Measurements from ENCODE around the gene TSC22D4.

TSC22D4 gene

DNA sequence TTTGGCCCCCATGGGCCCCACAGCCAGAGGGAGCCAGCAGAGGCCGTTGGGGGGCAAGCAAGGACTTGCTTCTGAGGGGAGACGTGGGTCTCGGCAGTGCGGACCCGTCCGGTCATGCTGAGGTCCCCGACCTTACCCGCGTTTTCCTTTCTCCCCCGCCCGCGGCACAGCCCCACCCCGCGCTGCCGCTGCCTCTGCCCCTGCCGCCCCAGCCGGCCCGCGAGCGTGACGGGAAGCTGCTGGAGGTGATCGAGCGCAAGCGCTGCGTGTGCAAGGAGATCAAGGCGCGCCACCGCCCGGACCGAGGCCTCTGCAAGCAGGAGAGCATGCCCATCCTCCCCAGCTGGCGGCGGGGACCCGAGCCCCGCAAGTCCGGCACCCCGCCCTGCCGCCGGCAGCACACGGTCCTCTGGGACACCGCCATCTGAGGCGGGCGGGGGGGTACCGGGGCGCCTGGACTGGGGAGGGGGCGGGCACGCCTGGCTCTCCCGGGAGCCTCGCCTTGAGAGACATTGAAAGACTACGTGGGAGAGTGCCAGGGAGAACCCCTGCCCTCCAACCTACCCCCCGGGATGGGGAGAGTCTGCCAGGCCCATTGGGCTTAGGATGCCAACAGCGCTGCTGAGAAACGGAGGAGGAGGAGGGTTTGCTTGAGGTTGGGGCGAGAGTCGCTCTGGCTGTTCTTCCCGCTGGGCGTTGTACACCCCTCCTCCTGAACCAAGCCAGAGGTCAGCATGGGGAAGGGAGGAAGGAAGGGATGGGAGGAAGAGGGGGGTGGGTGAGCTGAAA, 14.7 kb upstream of the TSC22D4 start:
- DNase-seq: peak in 38 of 51 donors; percentile 13 to 82 (median 58)

DNA sequence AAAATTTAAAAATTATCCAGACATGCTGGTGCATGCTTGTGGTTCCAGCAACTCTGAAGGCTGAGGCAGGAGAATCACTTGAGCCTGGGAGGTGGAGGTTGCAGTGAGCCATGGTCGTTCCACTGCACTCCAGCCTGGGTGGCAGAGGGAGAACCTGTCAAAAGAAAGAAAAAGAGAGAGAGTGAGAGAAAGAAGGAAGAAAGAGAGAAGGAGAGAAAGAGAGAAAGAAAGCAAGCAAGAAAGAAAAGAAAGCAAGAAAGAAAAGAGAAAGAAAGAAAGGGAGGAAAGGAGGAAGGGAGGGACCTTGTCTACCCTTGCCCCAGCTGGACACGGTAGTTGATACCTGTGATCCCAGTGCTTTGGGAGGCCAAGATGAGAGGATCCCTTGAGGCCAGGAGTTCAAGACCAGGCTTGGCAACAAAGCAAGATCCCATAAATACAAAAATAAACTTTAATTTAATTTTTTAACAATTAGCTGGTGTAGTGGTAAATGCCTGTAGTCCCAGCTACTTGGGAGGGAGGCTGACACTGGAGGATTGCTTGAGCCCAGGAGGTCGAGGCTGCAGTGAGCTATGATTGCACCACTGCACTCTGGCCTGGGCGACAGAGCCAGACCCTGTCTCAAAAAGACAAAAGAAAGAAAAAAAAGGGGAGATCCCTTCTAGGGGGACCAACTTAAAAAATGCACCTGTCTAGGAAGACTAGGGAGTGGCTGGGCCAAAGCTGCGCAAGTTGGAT, 13.9 kb upstream of the TSC22D4 start:
- no peak for DNase-seq

DNA sequence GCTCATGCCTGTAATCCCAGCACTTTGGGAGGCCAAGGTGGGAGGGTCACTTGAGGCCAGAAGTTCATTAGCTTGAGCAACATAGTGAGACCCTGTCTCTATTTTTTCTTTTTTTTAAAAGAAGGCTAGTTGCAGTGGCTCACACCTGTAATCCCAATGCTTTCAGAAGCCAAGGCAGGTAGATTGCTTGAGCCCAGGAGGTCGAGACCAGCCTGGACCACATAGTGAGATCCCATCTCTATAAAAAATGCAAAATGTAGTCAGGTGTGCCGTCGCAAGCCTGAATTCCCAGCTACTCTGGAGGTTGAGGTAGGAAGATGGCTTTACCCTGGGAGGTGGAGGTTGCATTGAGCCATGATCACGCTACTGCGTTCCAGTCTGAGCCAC, 12.2 kb upstream of the TSC22D4 start:
- no peak for DNase-seq

DNA sequence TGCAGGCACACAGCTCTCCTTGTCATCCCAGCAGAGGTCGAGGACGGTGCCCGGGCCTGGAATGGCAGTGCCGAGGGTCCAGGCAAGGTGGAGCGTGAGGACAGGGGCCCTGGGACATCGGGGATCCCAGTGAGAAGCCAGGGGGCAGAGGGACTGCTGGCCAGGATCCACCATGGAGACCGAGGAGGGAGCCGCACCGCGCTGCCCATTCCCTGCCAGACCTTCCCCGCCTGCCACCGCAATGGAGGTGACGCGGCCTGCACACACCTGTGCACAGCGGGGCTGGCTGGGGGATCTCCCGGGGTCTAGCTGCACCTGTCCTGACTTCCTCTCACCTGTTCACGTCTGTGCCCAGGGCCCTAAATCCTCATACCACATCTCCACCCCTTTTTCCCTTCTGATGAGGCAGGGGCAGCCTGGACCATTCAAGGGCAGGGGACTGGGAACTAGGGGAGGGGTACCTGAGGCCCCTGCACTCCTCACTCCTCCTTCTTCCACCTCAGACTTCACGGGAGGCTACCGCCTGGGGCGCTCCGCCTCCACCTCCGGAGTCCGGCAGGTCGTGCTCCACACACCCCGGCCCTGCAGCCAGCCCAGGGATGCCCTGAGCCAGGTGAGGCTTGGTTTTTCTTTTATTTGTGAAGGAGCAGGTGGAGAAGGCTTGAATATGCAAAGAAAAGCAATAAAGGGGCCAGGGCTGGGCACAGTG, 11.6 kb upstream of the TSC22D4 start:
- DNase-seq: no peak

DNA sequence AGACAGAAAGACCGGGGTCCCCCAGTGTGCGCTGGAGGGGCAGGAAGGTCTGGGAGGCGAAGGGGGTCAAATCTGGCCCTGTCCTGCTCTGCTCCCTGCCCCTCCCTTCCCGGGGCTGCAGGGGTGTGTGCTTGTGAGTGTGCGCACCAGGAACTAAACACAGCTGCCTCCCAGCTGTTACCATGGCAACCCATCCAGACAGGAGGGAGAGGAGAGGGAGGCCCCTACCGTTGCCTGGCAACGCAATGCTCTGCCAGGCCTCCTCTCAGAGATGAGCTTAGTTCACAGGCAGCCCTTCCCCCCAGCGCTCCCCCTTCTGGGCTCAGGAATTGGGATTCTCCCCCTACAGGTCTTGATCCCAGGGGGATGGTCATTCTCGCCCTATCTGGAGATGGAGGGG, 10.8 kb upstream of the TSC22D4 start:
- peak in 49 of 51 donors; percentile 29 to 98 (median 88) for DNase-seq

DNA sequence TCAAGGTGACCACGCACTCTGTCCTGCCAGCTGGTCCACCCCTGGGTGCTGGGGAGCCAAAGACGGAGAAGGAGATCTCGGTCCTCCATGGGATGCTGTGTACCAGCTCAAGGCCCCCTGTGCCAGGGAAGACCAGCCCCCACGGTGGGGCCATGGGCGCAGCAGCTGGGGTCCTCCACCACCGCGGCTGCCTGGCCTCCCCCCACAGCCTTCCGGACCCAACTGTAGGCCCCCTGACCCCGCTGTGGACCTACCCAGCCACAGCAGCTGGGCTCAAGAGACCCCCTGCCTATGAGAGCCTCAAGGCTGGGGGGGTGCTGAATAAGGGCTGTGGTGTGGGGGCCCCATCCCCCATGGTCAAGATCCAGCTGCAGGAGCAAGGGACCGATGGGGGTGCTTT, 10.1 kb upstream of the TSC22D4 start:
- no peak for DNase-seq

DNA sequence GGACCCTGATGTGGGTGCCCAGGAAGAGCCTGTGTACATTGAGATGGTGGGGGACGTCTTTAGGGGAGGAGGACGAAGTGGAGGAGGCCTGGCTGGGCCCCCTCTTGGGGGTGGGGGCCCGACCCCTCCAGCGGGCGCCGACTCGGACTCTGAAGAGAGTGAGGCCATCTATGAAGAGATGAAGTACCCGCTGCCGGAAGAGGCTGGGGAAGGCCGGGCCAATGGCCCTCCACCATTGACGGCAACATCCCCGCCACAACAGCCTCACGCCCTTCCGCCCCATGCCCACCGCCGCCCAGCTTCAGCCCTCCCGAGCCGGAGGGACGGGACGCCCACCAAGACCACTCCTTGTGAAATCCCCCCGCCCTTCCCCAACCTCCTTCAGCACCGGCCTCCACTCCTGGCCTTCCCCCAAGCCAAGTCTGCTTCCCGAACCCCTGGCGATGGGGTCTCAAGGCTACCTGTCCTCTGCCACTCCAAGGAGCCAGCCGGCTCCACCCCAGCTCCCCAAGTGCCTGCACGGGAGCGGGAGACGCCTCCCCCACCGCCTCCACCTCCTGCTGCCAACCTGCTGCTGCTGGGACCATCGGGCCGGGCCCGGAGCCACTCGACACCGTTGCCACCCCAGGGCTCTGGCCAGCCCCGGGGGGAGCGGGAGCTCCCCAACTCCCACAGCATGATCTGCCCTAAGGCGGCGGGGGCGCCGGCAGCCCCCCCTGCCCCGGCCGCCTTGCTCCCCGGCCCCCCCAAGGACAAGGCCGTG, 9.5 kb upstream of the TSC22D4 start:
- DNase-seq: no peak

DNA sequence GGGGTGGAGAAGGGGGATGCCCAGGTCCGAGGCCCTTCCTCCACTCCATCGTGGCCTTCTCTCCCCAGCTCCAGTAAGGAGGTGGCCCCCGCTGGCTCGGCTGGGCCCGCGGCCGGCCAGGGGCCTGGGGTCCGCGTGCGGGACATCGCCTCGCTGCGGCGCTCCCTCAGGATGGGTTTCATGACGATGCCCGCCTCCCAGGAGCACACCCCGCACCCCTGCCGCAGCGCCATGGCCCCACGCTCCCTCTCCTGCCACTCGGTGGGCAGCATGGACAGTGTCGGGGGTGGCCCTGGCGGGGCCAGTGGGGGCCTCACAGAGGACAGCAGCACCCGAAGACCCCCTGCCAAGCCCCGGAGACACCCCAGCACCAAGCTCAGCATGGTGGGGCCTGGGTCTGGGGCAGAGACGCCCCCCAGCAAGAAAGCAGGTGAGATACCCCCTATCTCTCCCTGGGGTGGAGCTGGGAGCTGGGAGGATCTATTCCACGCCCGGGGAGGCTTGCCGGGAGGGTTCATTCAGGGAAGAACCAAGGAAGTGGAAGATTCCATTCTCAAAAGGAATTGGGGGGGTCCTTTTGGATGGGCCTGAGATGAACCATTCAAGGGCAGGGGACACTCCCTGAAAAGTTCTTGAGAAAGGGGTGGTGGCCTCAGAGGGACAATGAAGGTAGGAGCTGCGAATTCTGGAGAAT, 7.9 kb upstream of the TSC22D4 start:
- peak in 4 of 51 donors; percentile 25 to 37 (median 30) for DNase-seq

DNA sequence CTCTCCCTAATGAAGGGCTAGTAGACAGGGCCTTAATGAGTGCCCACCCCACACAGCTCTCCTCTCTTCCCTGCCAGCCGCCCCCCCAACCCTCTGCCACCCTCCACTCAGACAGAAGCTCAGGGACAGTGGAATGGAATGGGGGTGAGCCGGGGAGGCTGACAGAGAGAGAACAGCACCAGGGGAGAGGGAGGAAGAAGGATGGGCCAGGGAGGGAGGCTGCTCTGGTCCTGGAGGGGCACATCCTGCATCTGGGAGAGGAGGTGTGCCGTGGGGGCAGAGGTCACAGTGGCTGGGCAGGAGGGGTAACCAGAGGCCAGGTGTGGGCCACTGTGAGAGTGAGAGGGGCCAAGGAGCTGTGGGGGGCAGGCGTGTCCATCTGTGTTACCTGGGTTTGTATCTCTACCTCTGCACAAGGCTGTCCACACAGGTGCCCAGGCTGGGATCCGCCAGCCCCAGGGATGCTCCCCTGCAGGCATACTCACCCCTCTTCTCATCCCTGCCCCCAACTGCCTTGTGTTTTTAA, 7.2 kb upstream of the TSC22D4 start:
- no peak for DNase-seq

DNA sequence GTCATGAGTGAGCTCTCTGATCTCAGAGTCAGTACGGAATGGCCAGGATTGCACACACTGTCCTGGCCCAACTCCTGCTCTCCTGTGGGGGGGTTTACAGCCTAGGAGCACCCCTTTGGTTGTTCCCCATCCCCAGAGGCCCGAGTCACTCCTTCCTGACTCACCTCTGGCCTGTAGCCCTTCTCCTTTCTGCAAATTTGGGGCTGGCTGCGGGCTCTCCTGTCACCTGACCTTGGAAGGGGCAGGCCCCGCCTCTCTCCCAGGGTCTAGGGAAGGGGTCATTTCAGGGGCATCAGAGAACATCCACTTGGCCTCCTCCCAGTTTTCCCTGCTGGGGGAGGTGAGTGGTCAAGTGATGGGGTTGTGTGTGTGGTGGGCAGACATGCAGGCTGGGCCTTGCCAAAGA, 6.5 kb upstream of the TSC22D4 start:
- peak in 2 of 51 donors; percentile 10 to 22 for DNase-seq

DNA sequence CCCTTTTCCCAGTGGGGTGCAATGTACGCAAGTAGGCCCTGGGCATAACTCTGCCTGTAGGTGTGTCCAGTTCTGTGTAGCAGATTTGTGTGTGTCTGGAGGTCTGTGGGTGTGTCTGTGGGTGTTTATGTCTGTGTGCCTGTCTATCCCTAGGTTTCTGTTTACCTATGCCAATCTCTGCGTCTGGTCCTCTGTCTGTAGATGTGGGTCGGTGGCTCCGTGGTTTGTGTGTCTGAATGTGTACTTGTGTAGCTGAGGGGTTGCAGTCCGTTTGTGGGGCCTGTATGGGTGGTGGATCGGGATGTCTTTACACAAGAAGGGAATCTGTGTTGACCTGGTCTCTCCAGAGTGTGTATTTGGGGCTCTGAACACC, 5.6 kb upstream of the TSC22D4 start:
- DNase-seq: peak in 1 of 51 donors; percentile 24

DNA sequence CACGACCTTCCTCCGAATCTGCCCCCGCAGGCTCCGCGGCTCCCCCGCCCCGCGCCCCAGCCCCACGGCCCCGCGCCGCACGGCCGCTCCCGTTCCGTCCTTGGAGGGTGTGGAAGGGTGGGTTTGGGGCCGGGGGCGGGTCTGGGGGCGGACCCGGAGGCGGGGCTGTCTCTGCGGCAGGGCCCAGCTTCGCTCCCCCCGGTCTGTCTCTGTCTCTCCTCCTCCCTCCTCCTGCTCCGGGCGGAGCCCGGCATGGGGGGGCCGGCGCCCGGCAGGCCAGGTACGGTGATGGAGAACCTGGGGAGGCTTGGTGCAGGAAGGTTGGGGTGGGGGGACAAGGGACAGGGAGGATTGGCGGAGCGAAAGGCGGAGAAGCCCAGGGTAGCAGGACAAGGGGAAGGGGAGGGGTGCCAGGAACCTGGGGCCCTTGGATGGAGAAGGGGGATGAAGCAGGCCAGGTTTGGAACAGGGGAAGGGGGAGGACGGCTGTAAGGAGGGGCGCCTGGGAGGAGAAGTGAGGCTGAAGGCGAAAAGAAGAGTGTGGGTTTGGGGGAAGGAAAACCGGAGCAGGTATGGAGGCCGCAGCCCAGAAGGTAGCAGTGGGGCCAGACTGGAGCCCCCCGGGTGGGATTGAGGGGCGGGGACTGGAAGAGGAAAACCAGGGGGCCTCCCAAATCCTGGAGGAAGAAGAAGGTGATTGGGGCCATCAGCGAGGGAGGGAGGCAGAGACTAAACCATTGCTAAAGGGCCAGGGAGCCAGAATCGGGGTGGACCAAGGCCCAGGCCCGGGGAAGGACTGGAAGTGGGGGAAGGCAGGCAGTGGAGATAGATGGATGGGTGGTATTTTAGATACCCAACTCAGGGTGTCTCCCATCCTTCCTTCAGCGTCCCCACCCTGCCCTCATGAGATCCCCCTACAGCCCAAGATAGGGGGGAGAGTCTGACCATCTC, 5.0 kb upstream of the TSC22D4 start, which contains the start of gene NYAP1:
NYAP1 (plus strand) TSS at position 206 of the 951 bp plus-strand sequence. CDS start 1,385 bp downstream, outside the sequence.
- peak in 46 of 51 donors; percentile 9 to 85 (median 59) for DNase-seq

DNA sequence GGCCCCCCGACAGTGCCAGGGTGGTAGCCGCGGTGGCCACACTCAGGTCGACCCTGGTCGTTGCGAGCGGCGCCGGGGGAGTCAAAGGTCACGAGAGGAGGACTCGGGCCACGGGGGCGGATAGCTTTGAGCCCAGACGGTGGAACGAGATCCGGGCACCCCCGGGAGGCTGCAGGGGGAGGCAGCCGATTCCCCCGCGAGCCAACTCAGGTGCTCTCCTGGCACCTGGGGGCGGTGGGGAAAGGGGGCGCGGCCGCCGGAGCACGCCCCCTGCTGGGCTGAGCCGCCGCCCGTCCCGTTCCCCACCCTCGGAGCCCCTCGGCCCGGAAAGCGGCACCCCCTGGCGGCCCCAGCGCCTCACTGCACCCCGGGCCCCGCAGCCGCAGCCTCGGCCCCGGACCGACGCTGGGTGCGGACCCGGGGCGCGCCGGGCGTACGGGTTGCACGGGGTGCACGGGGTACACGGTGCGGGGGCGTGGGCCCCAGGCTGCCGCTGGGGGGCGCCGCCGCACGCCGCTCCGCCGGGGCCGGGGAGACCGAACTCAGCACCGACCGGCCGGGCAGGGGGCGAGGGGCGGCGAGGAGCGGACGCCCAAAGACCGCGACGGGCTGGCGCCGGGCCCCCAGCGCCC, 4.2 kb upstream of the TSC22D4 start:
- peak in 40 of 51 donors; percentile 14 to 85 (median 62) for DNase-seq

DNA sequence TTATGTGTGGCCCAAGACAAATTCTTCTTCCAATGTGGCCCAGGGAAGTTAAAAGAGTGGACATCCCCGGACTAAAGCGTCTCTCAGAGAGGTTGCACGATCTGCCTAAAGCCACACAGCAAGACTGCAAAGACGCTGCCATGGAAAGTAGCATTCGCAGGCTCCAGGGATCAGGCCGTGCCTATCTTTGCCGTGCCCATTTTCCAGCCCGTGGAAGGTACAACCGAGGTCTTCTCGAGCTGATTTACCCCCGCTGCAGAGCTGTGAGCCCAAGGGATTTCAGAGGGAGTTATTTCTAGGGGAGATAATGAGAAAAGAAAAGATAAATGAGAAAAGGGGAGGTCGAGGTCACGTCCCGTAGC, 3.7 kb upstream of the TSC22D4 start:
- no peak for DNase-seq

DNA sequence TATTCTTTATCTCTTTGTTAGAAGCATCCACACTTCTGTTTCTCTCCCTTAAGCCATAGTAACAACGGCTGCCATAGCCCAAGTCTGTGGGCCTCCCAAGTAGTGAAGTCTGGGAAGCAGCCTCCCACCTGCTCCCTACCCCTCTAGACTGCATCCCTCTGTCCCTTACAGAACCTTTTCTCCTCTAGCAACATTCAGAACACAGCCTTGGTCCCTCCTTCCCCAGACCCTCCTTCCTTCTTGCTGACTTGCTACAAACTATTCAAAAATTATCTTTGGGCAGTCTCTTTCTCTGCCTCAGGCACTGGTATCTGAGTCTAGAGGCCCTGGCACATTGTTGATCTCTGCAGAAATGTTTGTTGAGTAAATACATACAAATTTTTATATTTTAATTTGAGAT, 2.5 kb upstream of the TSC22D4 start:
- no peak for DNase-seq

DNA sequence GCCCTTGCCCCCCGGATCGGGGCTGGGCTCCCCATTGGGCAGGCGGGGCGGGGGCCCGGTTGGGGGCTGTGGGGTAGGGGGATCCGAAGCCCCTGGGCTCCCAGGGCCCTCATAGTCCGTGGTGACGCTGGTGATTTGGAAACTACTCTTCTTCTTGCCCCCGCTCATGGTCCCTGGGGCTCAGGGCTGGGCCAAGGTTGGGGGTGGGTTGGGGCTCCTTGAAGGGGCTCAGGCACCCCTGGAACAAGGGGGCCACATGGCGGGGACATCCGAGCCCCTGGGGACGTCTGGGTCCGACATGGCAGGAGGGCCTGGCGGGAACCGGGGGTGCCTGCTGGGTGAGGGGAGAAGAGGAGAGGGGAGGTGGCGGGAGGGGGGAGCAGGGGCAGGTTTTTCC, 1.1 kb downstream of the TSC22D4 start:
- DNase-seq: no peak

DNA sequence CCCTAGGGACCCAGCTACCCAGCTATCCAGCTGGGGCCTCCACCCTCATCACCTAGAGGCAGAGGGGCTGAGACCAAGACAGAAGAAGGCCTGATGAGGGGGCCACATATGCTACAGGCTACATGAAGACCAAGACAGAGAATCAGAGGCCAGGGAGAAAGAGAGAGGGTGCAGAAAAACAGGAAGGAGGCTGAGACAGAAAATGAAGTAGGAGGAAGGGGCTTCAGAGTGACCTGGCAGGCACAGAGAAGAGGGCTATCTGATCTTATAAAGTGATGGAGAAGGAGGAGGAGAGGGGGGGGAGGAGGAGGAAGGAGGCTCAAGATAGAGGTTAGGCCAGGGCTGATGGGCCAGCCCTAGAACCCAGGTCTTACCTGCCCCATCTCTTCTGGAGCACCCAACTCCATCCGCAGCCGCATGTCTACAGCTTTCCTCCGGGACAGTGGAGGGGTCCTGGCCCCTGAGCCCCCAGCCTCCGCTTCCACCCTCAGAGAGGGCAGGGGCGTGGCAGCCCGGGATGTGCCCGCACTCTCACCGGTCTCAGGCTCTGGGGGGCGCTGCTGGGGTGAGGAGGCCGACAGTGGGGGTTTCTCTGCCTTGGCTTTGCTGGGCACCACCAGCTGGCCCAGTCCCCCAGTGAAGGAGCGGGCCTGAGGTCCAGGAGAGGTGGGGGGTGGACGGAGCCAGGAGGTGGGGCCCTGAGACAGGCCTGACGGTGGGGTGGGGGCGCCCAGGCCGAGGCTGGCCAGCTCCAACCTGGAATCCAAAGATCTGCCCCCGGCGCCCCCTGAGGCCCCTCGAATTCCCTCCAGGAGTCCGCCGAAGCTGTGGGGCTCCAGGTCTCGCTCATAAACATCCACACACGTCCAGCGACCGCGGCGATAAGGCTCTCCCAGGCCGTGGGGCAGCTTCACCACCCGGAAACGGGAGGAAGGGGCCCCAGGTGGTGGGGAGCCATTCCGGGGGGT, 1.8 kb downstream of the TSC22D4 start:
- DNase-seq: peak in 4 of 51 donors; percentile 12 to 22 (median 21)

All from hypothalamus (tissue), 51 donors.